H1 (cell line): Measurements from ENCODE around the gene TMEM14C. TPM values are rescaled to one million over a fixed set of nuclear protein-coding genes. Genes with fewer than 3 reads are reported as not detected.

Experiments used
- ATF3 ChIP-seq: IDR thresholded peaks from 2 replicates; pipeline ENCODE4 v1.6.1; 2011; ENCODE audit warnings: low read depth, mild to moderate bottlenecking, low read length; ENCODE audit not compliant: insufficient read depth
- BACH1 ChIP-seq: IDR thresholded peaks from 2 replicates; pipeline ENCODE4 v1.6.1; 2012; ENCODE audit warnings: low read length, improper control_type of control experiment
- BRCA1 ChIP-seq: IDR thresholded peaks from 2 replicates; pipeline ENCODE4 v1.6.1; 2012; ENCODE audit warnings: low read depth, low read length, improper control_type of control experiment
- CEBPB ChIP-seq: IDR thresholded peaks from 2 replicates; pipeline ENCODE4 v1.6.1; 2012; ENCODE audit warnings: low read depth, low read length
- CHD1 ChIP-seq: IDR thresholded peaks from 2 replicates; pipeline ENCODE4 v1.6.1; 2012; ENCODE audit warnings: low read depth, low read length, improper control_type of control experiment
- CHD2 ChIP-seq: IDR thresholded peaks from 2 replicates; pipeline ENCODE4 v1.6.1; 2012; ENCODE audit warnings: low read length, improper control_type of control experiment
- GABPA ChIP-seq: IDR thresholded peaks from 2 replicates; pipeline ENCODE4 v1.6.1; 2011; ENCODE audit warnings: mild to moderate bottlenecking, low read length, moderate library complexity, borderline replicate concordance; ENCODE audit not compliant: insufficient read depth
- HDAC2 ChIP-seq, 2 experiments: fragments of 300-600 bp in 1 of 2; sonication (generic) in 1 of 2; IDR thresholded peaks; 2 replicates each; pipeline ENCODE4 v1.6.1; 2011 to 2012; ENCODE audit warnings: low read depth in 2 of 2, low read length in 2 of 2, mild to moderate bottlenecking in 2 of 2, moderate library complexity in 2 of 2, borderline replicate concordance in 1 of 2, inconsistent platforms in 1 of 2
- KDM5A ChIP-seq: fragments of 200-600 bp; IDR thresholded peaks from 2 replicates; pipeline ENCODE4 v1.7.1; 2012; ENCODE audit warnings: mild to moderate bottlenecking, low read length, inconsistent platforms, mixed read lengths
- MAFK ChIP-seq: IDR thresholded peaks from 2 replicates; pipeline ENCODE4 v1.6.1; 2012; ENCODE audit warnings: low read depth, mild to moderate bottlenecking, improper control_type of control experiment, low read length
- PHF8 ChIP-seq: fragments of 200-600 bp; sonication (generic); conservative IDR thresholded peaks from 2 replicates; pipeline ENCODE4 v1.7.1; 2012; ENCODE audit warnings: low read depth, mild to moderate bottlenecking, inconsistent platforms, low read length, moderate library complexity
- POLR2A ChIP-seq, 2 experiments: IDR thresholded peaks; 1 replicate in 1 of 2; 2 replicates in 1 of 2; pipeline ENCODE4 v1.6.1; 2011; ENCODE audit warnings: low read depth in 2 of 2, low read length in 2 of 2, mild to moderate bottlenecking in 2 of 2; ENCODE audit errors: control extremely low read depth in 1 of 2
- RAD21 ChIP-seq, 2 experiments: IDR thresholded peaks in 1 of 2; conservative IDR thresholded peaks in 1 of 2; 2 replicates each; pipeline ENCODE4 v1.6.1; 2011; ENCODE audit warnings: low read depth in 2 of 2, low read length in 2 of 2, improper control_type of control experiment in 1 of 2, inconsistent platforms in 1 of 2, mild to moderate bottlenecking in 1 of 2, moderate library complexity in 1 of 2
- RBBP5 ChIP-seq: IDR thresholded peaks from 2 replicates; pipeline ENCODE4 v1.7.1; 2012; ENCODE audit warnings: low read depth, mild to moderate bottlenecking, inconsistent platforms, low read length, moderate library complexity, borderline replicate concordance
- SUZ12 ChIP-seq: fragments of 200-600 bp; sonication (generic); IDR thresholded peaks from 2 replicates; pipeline ENCODE4 v1.6.1; 2012; ENCODE audit warnings: mild to moderate bottlenecking, inconsistent platforms, low read length, moderate library complexity, mixed read lengths
- ZNF274 ChIP-seq: IDR thresholded peaks from 2 replicates; pipeline ENCODE4 v1.7.0; 2012; ENCODE audit warnings: low read length, borderline replicate concordance; ENCODE audit errors: extremely low read depth
- polyA plus RNA-seq, 7 experiments: library from polyadenylated mRNA; depleted of rRNA in 3 of 7; stranded (reverse) in 5 of 7; unstranded in 2 of 7; fragments of >200 nt in 5 of 7; fragments of 200-250 nt in 2 of 7; gene quantifications; 1 replicate in 5 of 7; 2 replicates in 1 of 7; 4 replicates in 1 of 7; pipeline versions ENCODE4 v1.2.1 to v1.2.3, GENCODE V29; 2011 to 2013; ENCODE audit warnings: missing spikeins in 2 of 7, mixed read lengths in 2 of 7
- total RNA-seq: library from RNA; stranded (reverse); fragmentation: NEBNext Ultra II Directional; extraction: Animal tissue kit (Norgen Biotek cat#: 25700); gene quantifications from 2 replicates; pipeline ENCODE4 v1.2.1, GENCODE V29; 2021
- TF ChIP-seq, protein P1 (sequence below): IDR thresholded peaks from 2 replicates; pipeline ENCODE4 v1.6.1; 2011; ENCODE audit warnings: low read length, improper control_type of control experiment
- TF ChIP-seq, protein P2 (sequence below): IDR thresholded peaks from 2 replicates; pipeline ENCODE4 v1.6.1; 2012; ENCODE audit warnings: inconsistent platforms
- TF ChIP-seq, protein P3 (sequence below), 3 experiments: IDR thresholded peaks; 1 replicate in 2 of 3; 2 replicates in 1 of 3; pipeline versions ENCODE4 v1.5.1 to v1.6.1; 2011; ENCODE audit warnings: low read length in 3 of 3, mild to moderate bottlenecking in 3 of 3, inconsistent platforms in 2 of 3, low read depth in 1 of 3, moderate library complexity in 1 of 3; ENCODE audit not compliant: insufficient read depth in 1 of 3; ENCODE audit errors: control extremely low read depth in 1 of 3

Gene TMEM14C
- total and polyA plus RNA-seq, 2 of the 8 experiments (the other 6 are each of a cell fraction or from before 2014, with no cell fraction given) = 116 to 157 TPM

DNA sequence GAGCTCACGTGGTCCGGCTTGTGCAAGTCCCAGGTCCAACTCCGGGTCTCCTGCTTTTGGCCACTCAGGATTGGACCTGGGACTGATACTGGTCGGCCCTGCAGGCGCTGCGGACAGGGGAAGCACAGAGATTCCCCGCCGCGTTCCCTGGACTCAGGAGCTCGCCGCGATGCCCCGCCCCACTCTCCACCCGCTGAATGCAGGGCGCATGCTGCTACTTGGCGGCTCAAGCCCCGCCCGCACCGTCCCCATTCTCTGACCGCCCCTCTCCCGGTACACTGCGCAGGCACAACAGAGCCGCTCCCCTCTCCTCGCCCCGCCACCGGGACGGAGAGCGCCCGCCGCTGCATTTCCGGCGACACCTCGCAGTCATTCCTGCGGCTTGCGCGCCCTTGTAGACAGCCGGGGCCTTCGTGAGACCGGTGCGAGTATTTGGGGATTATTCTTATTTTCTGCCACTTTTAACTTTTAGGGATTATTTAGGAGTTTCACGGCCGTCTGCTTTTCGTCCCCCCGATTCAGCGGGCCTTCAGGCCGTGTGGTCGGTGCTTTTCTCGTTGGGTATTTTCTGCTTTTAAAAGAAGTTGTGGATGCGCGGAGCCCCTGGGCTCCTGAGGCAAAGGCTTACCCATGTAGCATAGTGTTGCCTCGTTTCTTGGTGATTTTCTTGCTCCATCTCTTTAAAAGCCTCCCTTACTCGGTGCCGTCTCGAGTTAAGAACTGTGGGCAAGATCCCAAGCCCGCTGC, at the start of gene TMEM14C (continued):
- TF ChIP-seq GABPA (no peak), RBBP5 (peak; percentile 79), POLR2A (IDR thresholded peaks at IDR 0.05; ENCODE audit: control extremely low read depth in 1 of 2, low read depth in 2 of 2, low read length in 2 of 2) (peak in 1 of 2 experiments; percentile 83; a peak in 2 of 3 replicates), RAD21 (IDR thresholded peaks at IDR 0.05 in 1 of 2, conservative IDR thresholded peaks at IDR 0.05 in 1 of 2; ENCODE audit: low read depth in 2 of 2, low read length in 2 of 2) (peak in 1 of 2 experiments; percentile 6; a peak in 3 of 4 replicates), MAFK (no peak), BRCA1 (no peak), SUZ12 (no peak), BACH1 (0 out of 2 replicates have a peak, but pooled peaks have one; percentile 18), KDM5A (no peak), HDAC2 (IDR thresholded peaks at IDR 0.05; ENCODE audit: borderline replicate concordance in 1 of 2, low read depth in 2 of 2, low read length in 2 of 2) (no peak), CHD2 (no peak), ATF3 (no peak), PHF8 (peak; percentile 70), CEBPB (peak; percentile 72), CHD1 (no peak), ZNF274 (no peak)
- TF ChIP-seq, protein P1, sequence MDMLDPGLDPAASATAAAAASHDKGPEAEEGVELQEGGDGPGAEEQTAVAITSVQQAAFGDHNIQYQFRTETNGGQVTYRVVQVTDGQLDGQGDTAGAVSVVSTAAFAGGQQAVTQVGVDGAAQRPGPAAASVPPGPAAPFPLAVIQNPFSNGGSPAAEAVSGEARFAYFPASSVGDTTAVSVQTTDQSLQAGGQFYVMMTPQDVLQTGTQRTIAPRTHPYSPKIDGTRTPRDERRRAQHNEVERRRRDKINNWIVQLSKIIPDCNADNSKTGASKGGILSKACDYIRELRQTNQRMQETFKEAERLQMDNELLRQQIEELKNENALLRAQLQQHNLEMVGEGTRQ = peak; percentile 76
- TF ChIP-seq, protein P2, sequence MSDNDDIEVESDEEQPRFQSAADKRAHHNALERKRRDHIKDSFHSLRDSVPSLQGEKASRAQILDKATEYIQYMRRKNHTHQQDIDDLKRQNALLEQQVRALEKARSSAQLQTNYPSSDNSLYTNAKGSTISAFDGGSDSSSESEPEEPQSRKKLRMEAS = peak; percentile 84
- TF ChIP-seq, protein P3, sequence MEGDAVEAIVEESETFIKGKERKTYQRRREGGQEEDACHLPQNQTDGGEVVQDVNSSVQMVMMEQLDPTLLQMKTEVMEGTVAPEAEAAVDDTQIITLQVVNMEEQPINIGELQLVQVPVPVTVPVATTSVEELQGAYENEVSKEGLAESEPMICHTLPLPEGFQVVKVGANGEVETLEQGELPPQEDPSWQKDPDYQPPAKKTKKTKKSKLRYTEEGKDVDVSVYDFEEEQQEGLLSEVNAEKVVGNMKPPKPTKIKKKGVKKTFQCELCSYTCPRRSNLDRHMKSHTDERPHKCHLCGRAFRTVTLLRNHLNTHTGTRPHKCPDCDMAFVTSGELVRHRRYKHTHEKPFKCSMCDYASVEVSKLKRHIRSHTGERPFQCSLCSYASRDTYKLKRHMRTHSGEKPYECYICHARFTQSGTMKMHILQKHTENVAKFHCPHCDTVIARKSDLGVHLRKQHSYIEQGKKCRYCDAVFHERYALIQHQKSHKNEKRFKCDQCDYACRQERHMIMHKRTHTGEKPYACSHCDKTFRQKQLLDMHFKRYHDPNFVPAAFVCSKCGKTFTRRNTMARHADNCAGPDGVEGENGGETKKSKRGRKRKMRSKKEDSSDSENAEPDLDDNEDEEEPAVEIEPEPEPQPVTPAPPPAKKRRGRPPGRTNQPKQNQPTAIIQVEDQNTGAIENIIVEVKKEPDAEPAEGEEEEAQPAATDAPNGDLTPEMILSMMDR (IDR thresholded peaks at IDR 0.05; ENCODE audit: control extremely low read depth in 1 of 3, insufficient read depth in 1 of 3, low read depth in 1 of 3, low read length in 3 of 3) = no peak
